GM15510 (cell line): Measurements from ENCODE around the gene CIAO1.

Experiments
- POLR2A ChIP-seq: IDR thresholded peaks from 3 replicates; pipeline ENCODE4 v1.6.1; 2011; ENCODE audit warnings: borderline replicate concordance; ENCODE audit not compliant: insufficient read length; ENCODE audit errors: extremely low read depth

Gene CIAO1

GRCh38 chr2:96265840-96266679, at the start of gene CIAO1, which contains the start of gene TMEM127:
CIAO1 (plus strand) TSS chr2:96266225; CDS start chr2:96266351, 126 bp downstream.
TMEM127 (minus strand) TSS chr2:96265997; CDS start chr2:96265381, 616 bp downstream.
- TF ChIP-seq POLR2A, result peak; percentile 77

- no peak for TF ChIP-seq POLR2A
These were observed 47.4 kb upstream of the CIAO1 start for GRCh38 chr2:96218508-96219131.

- TF ChIP-seq POLR2A, result no peak
These were observed 41.0 kb upstream of the CIAO1 start for GRCh38 chr2:96225016-96225533.

GRCh38 chr2:96231316-96231715, 34.7 kb upstream of the CIAO1 start:
- no peak for TF ChIP-seq POLR2A

GRCh38 chr2:96233436-96233835, 32.6 kb upstream of the CIAO1 start:
- no peak for TF ChIP-seq POLR2A

GRCh38 chr2:96233880-96234316, 32.1 kb upstream of the CIAO1 start:
- TF ChIP-seq POLR2A, result peak; percentile 18

- no peak for TF ChIP-seq POLR2A
These were observed 29.1 kb upstream of the CIAO1 start for GRCh38 chr2:96236882-96237281.

- no peak for TF ChIP-seq POLR2A
These were observed 27.8 kb upstream of the CIAO1 start for GRCh38 chr2:96238266-96238665.

GRCh38 chr2:96239091-96239490, 26.9 kb upstream of the CIAO1 start:
- no peak for TF ChIP-seq POLR2A

- no peak for TF ChIP-seq POLR2A
These were observed 26.2 kb upstream of the CIAO1 start for GRCh38 chr2:96239745-96240264.

GRCh38 chr2:96240341-96241038, 25.5 kb upstream of the CIAO1 start:
- no peak for TF ChIP-seq POLR2A

- no peak for TF ChIP-seq POLR2A
These were observed 24.8 kb upstream of the CIAO1 start for GRCh38 chr2:96241227-96241626.

- peak; percentile 30 for TF ChIP-seq POLR2A
These were observed 24.0 kb upstream of the CIAO1 start for GRCh38 chr2:96241900-96242611.

- TF ChIP-seq POLR2A, result no peak
These were observed 22.2 kb upstream of the CIAO1 start for GRCh38 chr2:96243843-96244242.

- TF ChIP-seq POLR2A, result no peak
These were observed 20.2 kb upstream of the CIAO1 start for GRCh38 chr2:96245609-96246390.
